GM21723 (cell line): ENCODE measurements around the gene AADACL4.
A peak's percentile ranks its signal among the peaks of the same experiment; 100 is the strongest.

Source experiments
- ATAC-seq: cut with Tn5 transposase; IDR thresholded peaks from one replicate; pipeline ENCODE4 v1.9.1; 2021; ENCODE audit warnings: mild to moderate bottlenecking, moderate library complexity; ENCODE audit not compliant: unreplicated experiment

Gene AADACL4

GRCh38 chr1:12610941-12611340 lies 32.9 kb upstream of the AADACL4 start:
- ATAC-seq = no peak

GRCh38 chr1:12613180-12613579 lies 30.7 kb upstream of the AADACL4 start:
- ATAC-seq = no peak

- no peak for ATAC-seq
Observed at GRCh38 chr1:12614402-12615158, 29.3 kb upstream of the AADACL4 start.

- no peak for ATAC-seq
Observed at GRCh38 chr1:12615159-12615864, 28.6 kb upstream of the AADACL4 start.

- no peak for ATAC-seq
Observed at GRCh38 chr1:12615865-12616708, 27.8 kb upstream of the AADACL4 start.

GRCh38 chr1:12616709-12617373 lies 27.0 kb upstream of the AADACL4 start:
- no peak for ATAC-seq

GRCh38 chr1:12617511-12617900 lies 26.4 kb upstream of the AADACL4 start:
- no peak for ATAC-seq

- no peak for ATAC-seq
Observed at GRCh38 chr1:12617901-12618660, 25.8 kb upstream of the AADACL4 start, which contains the start of gene DHRS3. Gene DHRS3, minus strand, starts transcription at chr1:12618210. Its CDS starts 862 bp downstream, at chr1:12617348.

- ATAC-seq = no peak
Observed at GRCh38 chr1:12618661-12618964, 25.3 kb upstream of the AADACL4 start.

GRCh38 chr1:12618965-12619791 lies 24.7 kb upstream of the AADACL4 start:
- no peak for ATAC-seq

GRCh38 chr1:12619792-12620487 lies 23.9 kb upstream of the AADACL4 start:
- peak; percentile 60 for ATAC-seq

GRCh38 chr1:12620488-12620865 lies 23.4 kb upstream of the AADACL4 start:
- no peak for ATAC-seq

GRCh38 chr1:12620931-12621330 lies 23.0 kb upstream of the AADACL4 start:
- no peak for ATAC-seq

- ATAC-seq = no peak
Observed at GRCh38 chr1:12621346-12622335, 22.2 kb upstream of the AADACL4 start.

GRCh38 chr1:12622506-12622905 lies 21.4 kb upstream of the AADACL4 start:
- no peak for ATAC-seq

GRCh38 chr1:12625276-12625675 lies 18.6 kb upstream of the AADACL4 start:
- ATAC-seq = no peak

- ATAC-seq = no peak
Observed at GRCh38 chr1:12626888-12627287, 17.0 kb upstream of the AADACL4 start.

- ATAC-seq = no peak
Observed at GRCh38 chr1:12627296-12627695, 16.6 kb upstream of the AADACL4 start.
